GM18511 (cell line): Measurements from ENCODE around the gene FAM89B.

Source experiments
- ATAC-seq: cut with Tn5 transposase; IDR thresholded peaks from one replicate; pipeline ENCODE4 v1.9.1; 2021; ENCODE audit warnings: mild to moderate bottlenecking, moderate library complexity; ENCODE audit not compliant: unreplicated experiment

Gene FAM89B

DNA sequence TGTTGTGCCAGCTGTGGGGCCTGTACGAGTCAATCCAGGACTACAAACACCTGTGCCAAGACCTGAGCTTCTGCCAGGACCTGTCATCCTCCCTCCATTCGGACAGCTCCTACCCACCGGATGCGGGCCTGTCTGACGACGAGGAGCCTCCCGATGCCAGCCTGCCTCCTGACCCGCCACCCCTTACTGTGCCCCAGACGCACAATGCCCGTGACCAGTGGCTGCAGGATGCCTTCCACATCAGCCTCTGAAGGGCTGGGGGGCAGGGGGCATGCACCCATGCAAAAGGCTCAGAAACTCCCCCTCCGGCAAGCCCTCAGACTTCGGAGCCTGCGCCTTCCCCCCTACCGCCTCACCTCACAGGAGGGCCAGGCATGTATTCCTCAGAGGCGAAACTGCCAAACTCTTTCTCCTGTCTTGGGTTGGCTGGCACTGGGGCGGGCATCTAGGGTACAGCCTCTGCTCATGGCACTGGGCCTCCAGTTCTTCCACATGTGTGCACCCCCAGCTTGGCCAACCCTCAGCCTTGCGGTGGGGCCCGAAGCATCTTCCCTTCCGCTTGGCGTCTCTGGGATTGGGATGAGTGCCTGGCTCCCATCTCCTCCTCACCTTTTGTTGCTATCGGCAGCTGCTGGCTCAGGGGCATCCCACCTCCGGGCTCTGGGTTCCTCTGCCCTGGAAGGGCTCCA, 1.2 kb downstream of the FAM89B start:
- ATAC-seq = no peak

GRCh38 chr11:65574109-65574810, 1.9 kb downstream of the FAM89B start:
- peak; percentile 31 for ATAC-seq

- no peak for ATAC-seq
Measured at GRCh38 chr11:65574811-65575567, 2.7 kb downstream of the FAM89B start.

DNA sequence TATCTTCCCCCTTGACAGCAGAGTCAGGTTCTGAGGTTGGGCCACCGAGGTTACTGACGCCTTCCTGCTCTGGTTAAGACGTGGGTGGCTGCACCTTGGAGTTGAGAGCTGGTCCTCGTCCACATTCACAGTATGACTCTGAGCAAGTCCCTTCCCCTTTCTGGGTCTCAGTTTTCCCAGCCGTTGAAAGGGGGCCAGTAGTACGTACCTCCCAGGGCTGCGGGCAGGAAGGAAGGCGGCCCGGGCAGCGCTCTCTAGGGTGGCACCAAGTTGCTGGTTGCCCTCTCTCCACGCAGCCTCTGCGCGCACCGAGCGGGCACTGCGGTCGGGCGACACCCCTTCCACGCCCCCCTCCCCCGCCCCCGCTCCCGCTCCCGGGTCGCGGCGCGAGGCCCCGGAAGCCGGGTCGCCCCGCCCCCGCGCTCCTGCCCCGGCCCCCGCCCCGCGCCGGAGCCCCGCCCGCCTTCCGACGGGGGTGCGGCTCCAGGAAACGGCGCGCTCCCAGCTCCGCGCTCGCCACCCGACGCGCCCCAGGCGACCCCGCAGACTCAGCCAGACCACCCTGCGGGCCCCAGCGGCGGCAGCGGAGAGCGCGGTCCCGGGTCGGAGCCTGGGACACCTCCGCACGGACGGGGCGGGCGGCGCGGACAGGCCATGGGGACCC, 3.4 kb downstream of the FAM89B start, which contains the start of gene EHBP1L1:
Gene EHBP1L1, plus strand, starts transcription at position 486 of the 664 bp plus-strand sequence. CDS start 250 bp downstream, outside the sequence.
- no peak for ATAC-seq

DNA sequence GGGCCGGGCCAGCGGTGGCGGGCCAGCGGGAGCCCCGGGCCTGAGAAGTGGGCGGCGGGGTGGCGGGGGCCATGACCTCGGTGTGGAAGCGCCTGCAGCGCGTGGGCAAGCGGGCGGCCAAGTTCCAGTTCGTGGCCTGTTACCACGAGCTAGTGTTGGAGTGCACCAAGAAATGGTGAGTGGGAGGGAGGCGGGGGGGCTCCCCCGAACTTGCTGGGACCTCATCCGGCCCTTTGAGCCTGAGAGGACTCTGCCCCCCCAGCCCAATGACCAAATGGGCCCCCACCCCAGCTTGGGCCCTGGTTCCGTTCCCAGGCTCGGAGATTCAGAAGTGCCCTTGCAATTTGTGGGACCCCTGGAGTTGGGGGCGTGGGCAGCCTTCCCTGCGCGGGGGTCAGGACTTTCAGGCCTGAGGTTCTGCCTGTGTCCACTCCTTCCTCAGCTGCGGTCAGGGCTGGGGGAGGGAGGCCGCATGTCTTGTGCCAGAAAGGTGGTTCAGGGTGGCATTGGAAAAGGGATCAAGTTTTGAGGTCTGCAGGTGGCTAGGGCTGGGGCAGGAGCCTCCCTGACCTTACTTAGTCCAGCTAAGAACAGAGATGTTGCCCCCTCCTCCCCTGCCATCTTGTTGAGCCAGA, 4.0 kb downstream of the FAM89B start:
- no peak for ATAC-seq

DNA sequence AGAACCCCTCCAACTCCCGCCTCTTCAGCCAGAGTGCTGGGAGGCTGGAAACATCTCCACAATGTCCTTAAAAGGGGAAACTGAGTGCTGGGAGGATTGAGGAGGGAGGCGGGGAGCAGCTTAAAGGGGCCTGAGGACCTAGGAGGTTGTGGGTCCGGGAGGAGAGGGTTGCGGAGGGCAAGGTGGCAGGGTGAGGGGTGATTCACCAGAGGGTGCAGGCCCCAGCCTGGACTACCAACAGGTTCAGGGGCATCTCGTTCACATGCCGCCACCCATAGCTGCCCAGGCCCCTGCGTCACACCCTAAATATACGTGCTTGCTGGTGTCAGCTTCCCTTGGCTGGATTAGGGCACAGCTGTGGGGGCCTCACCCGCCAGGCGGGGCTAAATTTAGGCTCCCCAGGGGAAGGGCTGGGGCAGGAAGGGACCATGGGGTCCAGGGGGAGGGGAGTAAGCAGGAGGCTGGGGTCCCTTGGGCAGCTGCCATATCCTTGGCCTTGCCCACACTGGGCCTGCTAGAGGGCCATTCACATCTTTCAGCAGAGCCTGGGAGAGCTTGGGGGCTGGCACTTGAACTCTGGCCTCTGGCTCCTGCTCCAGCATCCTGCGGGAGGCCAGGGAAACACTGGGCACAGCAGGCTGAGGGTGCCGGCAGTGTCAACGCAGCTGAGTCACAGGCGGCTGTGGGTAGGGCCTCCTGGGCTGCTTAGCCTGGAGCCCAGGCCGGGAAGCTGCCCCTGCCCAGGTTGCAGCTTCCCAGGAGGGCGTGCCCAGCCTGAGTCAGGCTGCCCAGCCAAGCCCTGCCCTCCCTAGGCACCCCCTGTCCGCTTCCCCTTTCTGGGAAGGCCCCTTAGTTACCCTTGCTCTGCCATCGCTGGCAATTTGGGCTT, 4.8 kb downstream of the FAM89B start:
- no peak for ATAC-seq

GRCh38 chr11:65577756-65578109, 5.4 kb downstream of the FAM89B start:
- ATAC-seq = no peak

DNA sequence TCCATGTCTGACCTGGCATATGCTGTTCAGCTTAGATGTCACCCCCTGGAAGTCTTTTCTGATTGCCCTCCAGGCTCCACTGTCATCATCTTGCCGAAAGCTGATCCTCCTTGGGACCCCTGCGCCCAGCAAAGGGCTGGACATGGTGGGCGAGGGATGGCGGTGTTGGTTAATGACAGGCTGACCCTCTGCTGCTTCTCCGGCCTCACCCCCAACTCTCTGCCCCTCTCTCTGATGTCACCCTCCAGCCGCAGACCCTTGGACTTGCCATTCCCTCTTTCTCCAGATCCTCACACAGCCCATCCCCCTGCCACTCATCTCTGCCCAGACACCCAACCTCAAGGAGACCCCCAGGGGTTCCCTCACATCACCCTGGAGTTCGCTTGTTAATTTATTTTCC, 5.8 kb downstream of the FAM89B start:
- ATAC-seq = no peak

GRCh38 chr11:65578667-65579066, 6.3 kb downstream of the FAM89B start:
- no peak for ATAC-seq

DNA sequence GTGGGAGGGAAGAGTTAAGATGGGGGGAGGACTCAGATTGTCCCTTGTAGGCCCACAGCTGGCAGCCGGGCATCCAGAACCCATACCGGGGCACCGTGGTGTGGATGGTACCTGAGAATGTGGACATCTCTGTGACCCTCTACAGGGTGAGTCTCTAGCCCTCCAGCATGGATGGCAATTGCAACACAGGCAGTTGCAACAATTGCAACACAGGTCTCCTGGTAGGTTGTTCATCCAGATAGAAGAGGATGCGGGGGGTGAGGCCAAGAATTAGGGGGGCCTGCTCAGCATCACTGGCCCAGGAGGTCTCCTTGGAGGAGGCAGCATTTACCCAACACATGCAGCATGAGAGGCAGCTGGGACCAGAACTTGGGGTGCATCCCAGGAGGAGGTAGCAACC, 7.0 kb downstream of the FAM89B start:
- no peak for ATAC-seq

- no peak for ATAC-seq
Measured at GRCh38 chr11:65580031-65580692, 7.8 kb downstream of the FAM89B start.

GRCh38 chr11:65580756-65581155, 8.4 kb downstream of the FAM89B start:
- ATAC-seq = no peak

DNA sequence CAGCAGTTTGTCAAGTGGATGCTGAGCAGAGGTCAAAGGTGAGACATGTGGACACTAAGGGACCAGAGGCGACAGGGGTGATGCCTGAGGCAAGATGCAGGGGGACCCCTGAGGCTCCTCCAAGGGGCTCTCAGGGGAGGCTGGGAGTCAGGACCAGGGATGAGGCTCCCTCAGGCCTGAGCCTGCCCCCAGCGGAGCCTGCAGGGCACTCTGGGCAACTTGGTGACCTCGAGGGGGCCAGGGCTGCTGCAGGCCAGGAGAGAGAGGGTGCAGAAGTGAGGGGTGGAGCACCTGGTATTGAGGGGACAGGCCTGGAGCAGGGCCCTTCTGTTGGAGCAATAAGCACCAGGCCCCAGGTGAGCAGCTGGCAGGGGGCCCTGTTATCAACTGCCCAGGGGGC, 9.6 kb downstream of the FAM89B start:
- ATAC-seq = no peak

- ATAC-seq = no peak
Measured at GRCh38 chr11:65583589-65583988, 11.3 kb downstream of the FAM89B start.

DNA sequence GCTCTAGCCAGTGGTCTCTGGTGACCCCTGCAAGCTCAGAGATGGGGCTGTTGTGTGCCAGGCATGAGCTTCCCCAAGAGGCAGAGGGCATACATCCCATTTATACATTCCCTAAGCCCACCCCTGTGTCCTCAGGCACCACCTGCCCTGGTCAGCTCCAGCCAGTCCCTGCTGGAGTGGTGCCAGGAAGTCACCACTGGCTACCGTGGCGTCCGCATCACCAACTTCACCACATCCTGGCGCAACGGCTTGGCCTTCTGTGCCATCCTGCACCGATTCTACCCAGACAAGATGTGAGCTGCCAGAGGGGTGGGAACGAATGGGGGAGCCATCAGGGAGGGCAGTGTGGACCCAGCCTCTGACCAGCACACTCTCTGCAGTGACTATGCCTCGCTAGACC, 11.8 kb downstream of the FAM89B start:
- ATAC-seq = no peak

DNA sequence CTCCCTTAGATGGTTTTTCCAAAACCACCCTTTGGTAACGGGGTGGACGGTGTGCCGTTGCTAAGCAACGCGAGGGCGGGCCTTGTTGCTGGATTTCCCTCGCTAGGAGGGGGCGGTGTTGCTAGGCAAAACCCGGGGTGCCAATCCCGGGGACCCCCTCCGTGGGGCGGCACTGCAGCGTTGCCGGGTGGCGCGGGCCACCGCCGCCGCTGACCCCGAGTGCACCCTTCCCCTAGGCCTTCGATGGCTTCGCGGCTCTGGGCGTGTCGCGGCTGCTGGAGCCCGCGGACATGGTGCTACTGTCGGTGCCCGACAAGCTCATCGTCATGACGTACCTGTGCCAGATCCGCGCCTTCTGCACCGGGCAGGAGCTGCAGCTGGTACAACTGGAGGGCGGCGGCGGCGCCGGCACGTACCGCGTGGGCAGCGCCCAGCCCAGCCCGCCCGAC, 12.4 kb downstream of the FAM89B start:
- ATAC-seq = no peak

DNA sequence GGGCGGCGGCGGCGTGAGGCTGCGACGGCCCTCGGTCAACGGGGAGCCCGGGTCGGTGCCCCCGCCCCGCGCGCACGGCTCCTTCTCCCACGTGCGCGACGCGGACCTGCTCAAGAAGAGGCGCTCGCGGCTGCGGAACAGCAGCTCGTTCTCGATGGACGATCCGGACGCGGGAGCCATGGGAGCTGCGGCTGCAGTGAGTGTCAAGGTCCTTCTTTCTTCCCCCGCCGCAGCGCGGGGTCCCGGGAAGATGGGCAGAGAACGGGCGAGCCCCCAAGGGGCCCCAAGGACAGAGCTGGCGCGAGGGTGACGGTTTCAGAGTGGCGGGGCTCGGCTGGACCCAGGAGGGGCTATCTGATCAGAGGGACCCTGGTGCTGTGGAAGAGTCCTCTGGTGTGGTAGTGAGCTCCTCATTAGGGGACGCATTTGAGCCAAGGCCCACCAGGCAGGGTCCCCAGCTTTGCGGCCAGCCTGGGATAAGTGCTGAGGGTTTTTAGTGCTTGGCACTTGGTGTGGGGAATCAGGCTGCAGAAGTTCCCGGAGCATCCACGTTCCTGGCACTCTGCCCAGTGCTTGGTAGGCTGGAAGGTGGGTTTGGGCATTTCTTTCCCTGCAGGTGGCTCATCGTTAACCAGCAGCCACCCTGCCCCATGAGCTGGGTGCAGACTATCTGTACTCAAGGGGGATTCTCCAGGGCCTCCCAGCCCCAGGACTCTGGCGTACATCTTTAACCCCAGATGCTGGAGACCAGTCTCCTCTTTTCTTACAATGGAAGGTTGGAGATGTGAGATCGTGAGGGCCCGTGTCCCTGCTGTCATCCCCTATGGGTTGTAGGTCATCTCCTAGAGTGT, 13.3 kb downstream of the FAM89B start:
- ATAC-seq = no peak

DNA sequence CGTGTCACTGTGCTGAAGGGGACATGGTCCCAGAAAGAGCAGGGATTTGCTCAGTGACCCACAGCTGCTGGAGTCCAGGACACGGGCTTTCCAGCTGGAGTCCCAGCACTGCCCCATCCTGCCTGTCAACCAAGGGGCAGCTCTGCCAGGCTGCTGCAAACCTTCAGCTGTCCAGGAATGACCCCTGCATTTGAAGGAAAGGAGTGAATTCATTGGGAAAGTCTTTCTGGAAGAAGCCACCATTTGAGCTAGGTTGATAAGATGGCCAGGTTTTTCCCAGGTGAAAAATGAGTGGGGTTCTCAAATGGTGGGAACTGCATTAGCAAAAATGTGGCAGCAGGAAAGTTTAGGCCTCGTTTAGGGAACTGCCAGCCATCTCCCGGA, 13.9 kb downstream of the FAM89B start:
- ATAC-seq = no peak
